HG02642 (cell line): Measurements from ENCODE around the gene GUCY2F.

Experiments
- ATAC-seq: cut with Tn5 transposase; IDR thresholded peaks from one replicate; pipeline ENCODE4 v1.9.1; 2021; ENCODE audit warnings: mild to moderate bottlenecking; ENCODE audit not compliant: unreplicated experiment, poor library complexity

GUCY2F gene

DNA sequence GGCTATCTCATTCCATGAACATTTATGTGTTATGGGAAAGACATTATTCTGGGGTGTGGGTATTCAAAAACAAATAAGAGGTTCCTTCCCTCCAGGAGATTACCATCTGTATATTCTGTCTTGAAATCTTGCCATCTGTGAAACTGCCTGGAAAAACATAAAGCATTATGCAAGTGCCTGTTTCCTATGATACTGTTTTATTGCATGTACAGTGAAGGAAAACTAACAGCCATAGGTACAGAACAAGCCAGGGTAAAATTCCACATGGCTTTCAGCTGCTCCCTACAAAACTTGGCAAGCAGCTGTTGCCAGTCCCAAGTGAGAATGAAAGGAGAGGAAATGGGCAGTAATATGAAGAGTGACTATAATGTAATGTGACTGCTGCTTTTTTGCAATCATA, 136.0 kb downstream of the GUCY2F start:
- ATAC-seq = no peak

DNA sequence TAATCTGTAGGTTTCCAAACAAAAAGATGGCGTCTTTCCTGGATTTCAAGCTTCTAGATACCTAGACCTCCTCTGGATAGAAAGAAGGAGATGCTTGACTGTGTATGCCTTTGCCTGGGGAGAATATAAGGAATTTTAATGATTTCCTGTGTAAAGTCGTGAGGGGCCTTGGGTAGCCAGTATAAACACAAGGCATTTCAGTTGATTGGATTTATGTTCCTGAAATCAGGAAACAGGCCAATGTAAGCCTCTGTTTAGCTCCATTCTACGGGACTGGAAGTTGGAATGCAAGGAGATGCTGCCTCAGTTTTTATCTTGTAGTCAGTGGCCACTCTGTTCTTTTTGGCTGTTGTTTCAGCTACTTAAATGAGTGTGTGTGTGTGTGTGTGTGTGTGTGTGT, 137.2 kb downstream of the GUCY2F start:
- no peak for ATAC-seq

DNA sequence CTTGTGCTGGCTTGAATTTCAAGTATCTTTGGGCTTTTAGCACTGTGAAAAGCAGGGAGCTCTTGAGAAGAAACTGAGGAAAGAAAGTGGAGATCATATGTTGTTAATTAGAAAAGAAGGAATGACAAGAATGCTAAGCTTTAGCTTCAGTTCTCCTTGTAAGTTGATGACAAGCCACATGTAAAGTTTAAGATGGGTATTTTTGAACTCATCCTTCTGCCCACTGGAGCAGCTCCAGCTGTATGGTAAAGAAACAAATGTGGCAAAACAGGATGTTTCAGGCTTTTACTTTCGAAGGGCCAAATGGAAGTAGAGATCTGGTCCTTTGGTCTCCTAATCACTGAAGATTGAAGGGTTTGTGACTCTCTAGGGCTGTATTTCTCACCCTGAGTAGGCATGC, 137.8 kb downstream of the GUCY2F start:
- ATAC-seq = no peak

DNA sequence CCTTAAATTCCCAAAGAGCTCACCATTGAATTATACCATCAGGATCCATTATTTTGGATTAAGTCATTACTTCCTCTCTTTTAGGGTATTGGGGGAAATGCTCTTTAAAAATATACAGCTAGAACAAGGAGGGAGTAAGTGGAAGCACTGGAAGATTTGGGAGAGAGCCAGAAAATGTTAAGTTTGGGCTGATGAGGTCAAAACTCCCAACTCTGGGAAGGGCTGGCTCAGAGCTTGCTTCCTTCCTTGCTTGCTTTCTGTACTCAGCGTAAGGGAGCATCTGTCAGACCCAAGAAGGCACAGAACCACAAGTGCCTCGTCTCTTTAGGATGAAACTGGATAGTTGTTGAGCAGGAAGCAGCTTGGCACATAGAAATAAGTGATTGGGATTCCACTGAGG, 138.2 kb downstream of the GUCY2F start:
- ATAC-seq = no peak

DNA sequence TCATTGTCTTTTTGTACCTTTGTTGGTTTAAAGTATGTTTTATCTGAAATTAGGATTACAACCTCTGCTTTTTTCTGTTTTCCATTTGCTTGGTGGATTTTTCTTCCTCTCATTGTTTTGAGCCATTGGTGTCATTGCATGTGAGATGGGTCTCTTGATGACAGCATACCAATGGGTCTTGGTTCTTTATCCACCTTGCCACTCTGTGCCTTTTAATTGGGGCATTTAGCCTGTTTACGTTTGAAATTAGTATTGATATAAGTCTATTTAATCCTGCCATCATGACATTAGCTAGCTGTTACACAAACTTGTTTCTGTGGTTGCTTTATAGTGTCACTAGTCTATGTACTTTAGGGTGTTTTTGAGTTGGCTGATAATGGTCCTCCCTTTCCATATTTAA, 145.7 kb downstream of the GUCY2F start:
- ATAC-seq = no peak

DNA sequence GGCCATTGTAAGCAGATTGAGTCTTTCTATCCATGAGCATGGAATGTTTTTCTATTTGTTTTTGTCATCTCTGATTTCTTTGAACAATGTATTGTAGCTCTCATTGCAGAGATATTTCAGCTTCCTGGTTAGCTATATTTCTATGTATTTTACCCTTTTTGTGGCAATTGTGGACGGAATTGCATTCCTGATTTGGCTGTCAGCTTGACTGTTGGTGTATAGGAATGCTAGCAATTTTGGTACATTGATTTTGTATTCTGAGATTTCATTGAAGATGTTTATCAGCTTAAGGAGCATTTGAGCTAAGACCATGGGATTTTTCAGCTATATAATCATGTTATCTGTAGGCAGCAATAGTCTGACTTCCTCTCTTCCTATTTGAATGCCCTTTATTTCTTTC, 154.6 kb downstream of the GUCY2F start:
- no peak for ATAC-seq
